ENCODE data around the gene C1orf167. TPM values are rescaled to one million over a fixed set of nuclear protein-coding genes. Genes with fewer than 3 reads are reported as not detected.

Gene C1orf167
- total and polyA plus RNA-seq, 2 experiments from 2014 or later = 1.7 to 2.2 TPM

DNA sequence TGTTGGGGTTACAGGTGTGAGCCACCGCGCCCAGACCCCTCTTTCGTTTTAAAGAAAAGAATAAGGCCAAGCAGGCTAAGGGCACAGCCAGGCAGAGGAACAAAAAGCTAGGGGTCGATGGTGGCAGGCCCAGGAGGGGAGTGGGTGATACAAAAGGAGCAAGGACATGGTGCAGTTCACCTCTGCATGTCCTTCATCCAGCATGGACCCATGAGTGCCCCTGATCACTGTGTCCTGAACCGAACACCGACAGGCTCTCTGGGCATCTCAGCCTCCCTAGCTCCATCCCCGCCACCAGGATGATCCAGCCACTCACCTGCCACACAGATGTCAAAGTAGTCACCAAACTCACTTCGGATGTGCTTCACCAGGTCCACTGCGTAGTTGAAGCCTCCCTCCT is 37.9 kb downstream of the C1orf167 start:
- H4K20me1 ChIP-seq (replicated peaks; ENCODE audit: insufficient read depth) = no peaks in the 10 kb centered on the region; the same call in none of the 2 replicates
- H3K9me2 ChIP-seq (ENCODE audit: insufficient read depth) = no peaks in the 10 kb centered on the region
- H3K27me3 ChIP-seq (ENCODE audit: insufficient read depth) = no peaks in the 10 kb centered on the region
- DNase-seq (ENCODE audit: low spot score) = no peak
- TF ChIP-seq, protein P1, sequence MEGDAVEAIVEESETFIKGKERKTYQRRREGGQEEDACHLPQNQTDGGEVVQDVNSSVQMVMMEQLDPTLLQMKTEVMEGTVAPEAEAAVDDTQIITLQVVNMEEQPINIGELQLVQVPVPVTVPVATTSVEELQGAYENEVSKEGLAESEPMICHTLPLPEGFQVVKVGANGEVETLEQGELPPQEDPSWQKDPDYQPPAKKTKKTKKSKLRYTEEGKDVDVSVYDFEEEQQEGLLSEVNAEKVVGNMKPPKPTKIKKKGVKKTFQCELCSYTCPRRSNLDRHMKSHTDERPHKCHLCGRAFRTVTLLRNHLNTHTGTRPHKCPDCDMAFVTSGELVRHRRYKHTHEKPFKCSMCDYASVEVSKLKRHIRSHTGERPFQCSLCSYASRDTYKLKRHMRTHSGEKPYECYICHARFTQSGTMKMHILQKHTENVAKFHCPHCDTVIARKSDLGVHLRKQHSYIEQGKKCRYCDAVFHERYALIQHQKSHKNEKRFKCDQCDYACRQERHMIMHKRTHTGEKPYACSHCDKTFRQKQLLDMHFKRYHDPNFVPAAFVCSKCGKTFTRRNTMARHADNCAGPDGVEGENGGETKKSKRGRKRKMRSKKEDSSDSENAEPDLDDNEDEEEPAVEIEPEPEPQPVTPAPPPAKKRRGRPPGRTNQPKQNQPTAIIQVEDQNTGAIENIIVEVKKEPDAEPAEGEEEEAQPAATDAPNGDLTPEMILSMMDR (conservative IDR thresholded peaks at IDR 0.05; ENCODE audit: low read depth in 2 of 2) = no peak
- no peaks in the 10 kb centered on the region for H3K36me3 ChIP-seq (ENCODE audit: insufficient read depth)
- H3K4me2 ChIP-seq = no peak overlapping the region
- peaks cover 20% of the 10 kb centered on the region for H3K4me1 ChIP-seq (ENCODE audit: insufficient read depth)
- H3K4me3 ChIP-seq = no peak overlapping the region
- no peak overlapping the region for H2AFZ ChIP-seq
- Mint-ChIP-seq H3K4me1 (peaks cover 30% of the 10 kb centered on the region), H3K4me3 (no peak overlapping the region), H3K27me3 (ENCODE audit: insufficient read depth, low read depth, poor library complexity) (peaks cover 8% of the 10 kb centered on the region), H3K27ac (no peak overlapping the region), H3K36me3 (ENCODE audit: low read depth) (peaks cover 39% of the 10 kb centered on the region), H3K9me3 (no peaks in the 10 kb centered on the region; the same call in 2 of the 3 replicates)
- no peak overlapping the region for H3K27ac ChIP-seq (ENCODE audit: low read depth)
- no peak for ATAC-seq
- peaks cover 10% of the 10 kb centered on the region; the same call in 1 of the 2 replicates for H3K79me2 ChIP-seq (replicated peaks; ENCODE audit: insufficient read depth)
- peaks cover 12% of the 10 kb centered on the region; the same call in 1 of the 2 replicates for H3F3A ChIP-seq (replicated peaks; ENCODE audit: low read depth)

DNA sequence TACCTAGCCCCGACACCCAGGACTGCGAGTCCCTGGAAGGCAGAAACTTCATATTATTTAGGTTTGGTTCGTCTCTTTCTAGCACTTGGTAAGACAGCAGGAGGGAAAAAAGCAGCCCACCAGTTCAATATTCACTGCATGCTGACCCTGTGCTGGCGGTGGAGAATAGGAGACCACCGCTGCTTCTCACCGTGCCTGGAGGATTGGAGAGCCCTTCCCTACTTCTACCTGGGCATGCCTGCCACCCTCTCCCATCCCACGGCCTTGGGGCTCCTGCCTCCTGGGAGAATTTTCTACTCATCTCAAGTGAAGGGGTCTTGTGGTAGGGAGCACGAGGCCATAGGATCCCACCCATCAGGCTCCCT is 38.4 kb downstream of the C1orf167 start:
- Histone ChIP-seq H3K79me2 (replicated peaks; ENCODE audit: insufficient read depth) (peaks cover 10% of the 10 kb centered on the region; the same call in 1 of the 2 replicates), H3F3A (replicated peaks; ENCODE audit: low read depth) (peaks cover 17% of the 10 kb centered on the region; the same call in 1 of the 2 replicates), H3K27me3 (ENCODE audit: insufficient read depth) (no peaks in the 10 kb centered on the region), H2AFZ (no peak overlapping the region), H3K36me3 (ENCODE audit: insufficient read depth) (no peaks in the 10 kb centered on the region), H4K20me1 (replicated peaks; ENCODE audit: insufficient read depth) (no peaks in the 10 kb centered on the region; the same call in none of the 2 replicates), H3K4me3 (no peak overlapping the region), H3K27ac (ENCODE audit: low read depth) (no peak overlapping the region), H3K9me2 (ENCODE audit: insufficient read depth) (no peaks in the 10 kb centered on the region), H3K4me2 (no peak overlapping the region), H3K4me1 (ENCODE audit: insufficient read depth) (peaks cover 20% of the 10 kb centered on the region)
- Mint-ChIP-seq H3K27ac (no peak overlapping the region), H3K9me3 (no peaks in the 10 kb centered on the region; the same call in 2 of the 3 replicates), H3K27me3 (ENCODE audit: insufficient read depth, low read depth, poor library complexity) (peaks cover 6% of the 10 kb centered on the region), H3K36me3 (ENCODE audit: low read depth) (peaks cover 36% of the 10 kb centered on the region), H3K4me3 (no peak overlapping the region), H3K4me1 (peaks cover 32% of the 10 kb centered on the region)
- TF ChIP-seq ZNF331 (CRISPR knock-in tag; IDR thresholded peaks at IDR 0.05; ENCODE audit: low read depth) (no peak), EZH2 (IDR thresholded peaks at IDR 0.05; ENCODE audit: low read depth, unreplicated experiment) (no peak), EZH2phosphoT487 (IDR thresholded peaks at IDR 0.05; ENCODE audit: unreplicated experiment) (no peak), STAT1 (IDR thresholded peaks at IDR 0.05; ENCODE audit: unreplicated experiment) (no peak)
- TF ChIP-seq, protein P1 (conservative IDR thresholded peaks at IDR 0.05; ENCODE audit: low read depth in 2 of 2) = no peak
- TF ChIP-seq, protein P2, sequence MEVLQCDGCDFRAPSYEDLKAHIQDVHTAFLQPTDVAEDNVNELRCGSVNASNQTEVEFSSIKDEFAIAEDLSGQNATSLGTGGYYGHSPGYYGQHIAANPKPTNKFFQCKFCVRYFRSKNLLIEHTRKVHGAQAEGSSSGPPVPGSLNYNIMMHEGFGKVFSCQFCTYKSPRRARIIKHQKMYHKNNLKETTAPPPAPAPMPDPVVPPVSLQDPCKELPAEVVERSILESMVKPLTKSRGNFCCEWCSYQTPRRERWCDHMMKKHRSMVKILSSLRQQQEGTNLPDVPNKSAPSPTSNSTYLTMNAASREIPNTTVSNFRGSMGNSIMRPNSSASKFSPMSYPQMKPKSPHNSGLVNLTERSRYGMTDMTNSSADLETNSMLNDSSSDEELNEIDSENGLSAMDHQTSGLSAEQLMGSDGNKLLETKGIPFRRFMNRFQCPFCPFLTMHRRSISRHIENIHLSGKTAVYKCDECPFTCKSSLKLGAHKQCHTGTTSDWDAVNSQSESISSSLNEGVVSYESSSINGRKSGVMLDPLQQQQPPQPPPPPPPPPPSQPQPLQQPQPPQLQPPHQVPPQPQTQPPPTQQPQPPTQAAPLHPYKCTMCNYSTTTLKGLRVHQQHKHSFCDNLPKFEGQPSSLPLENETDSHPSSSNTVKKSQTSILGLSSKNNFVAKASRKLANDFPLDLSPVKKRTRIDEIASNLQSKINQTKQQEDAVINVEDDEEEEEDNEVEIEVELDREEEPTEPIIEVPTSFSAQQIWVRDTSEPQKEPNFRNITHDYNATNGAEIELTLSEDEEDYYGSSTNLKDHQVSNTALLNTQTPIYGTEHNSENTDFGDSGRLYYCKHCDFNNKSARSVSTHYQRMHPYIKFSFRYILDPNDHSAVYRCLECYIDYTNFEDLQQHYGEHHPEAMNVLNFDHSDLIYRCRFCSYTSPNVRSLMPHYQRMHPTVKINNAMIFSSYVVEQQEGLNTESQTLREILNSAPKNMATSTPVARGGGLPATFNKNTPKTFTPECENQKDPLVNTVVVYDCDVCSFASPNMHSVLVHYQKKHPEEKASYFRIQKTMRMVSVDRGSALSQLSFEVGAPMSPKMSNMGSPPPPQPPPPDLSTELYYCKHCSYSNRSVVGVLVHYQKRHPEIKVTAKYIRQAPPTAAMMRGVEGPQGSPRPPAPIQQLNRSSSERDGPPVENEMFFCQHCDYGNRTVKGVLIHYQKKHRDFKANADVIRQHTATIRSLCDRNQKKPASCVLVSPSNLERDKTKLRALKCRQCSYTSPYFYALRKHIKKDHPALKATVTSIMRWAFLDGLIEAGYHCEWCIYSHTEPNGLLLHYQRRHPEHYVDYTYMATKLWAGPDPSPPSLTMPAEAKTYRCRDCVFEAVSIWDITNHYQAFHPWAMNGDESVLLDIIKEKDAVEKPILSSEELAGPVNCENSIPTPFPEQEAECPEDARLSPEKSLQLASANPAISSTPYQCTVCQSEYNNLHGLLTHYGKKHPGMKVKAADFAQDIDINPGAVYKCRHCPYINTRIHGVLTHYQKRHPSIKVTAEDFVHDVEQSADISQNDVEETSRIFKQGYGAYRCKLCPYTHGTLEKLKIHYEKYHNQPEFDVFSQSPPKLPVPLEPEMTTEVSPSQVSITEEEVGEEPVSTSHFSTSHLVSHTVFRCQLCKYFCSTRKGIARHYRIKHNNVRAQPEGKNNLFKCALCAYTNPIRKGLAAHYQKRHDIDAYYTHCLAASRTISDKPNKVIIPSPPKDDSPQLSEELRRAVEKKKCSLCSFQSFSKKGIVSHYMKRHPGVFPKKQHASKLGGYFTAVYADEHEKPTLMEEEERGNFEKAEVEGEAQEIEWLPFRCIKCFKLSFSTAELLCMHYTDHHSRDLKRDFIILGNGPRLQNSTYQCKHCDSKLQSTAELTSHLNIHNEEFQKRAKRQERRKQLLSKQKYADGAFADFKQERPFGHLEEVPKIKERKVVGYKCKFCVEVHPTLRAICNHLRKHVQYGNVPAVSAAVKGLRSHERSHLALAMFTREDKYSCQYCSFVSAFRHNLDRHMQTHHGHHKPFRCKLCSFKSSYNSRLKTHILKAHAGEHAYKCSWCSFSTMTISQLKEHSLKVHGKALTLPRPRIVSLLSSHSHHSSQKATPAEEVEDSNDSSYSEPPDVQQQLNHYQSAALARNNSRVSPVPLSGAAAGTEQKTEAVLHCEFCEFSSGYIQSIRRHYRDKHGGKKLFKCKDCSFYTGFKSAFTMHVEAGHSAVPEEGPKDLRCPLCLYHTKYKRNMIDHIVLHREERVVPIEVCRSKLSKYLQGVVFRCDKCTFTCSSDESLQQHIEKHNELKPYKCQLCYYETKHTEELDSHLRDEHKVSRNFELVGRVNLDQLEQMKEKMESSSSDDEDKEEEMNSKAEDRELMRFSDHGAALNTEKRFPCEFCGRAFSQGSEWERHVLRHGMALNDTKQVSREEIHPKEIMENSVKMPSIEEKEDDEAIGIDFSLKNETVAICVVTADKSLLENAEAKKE (CRISPR knock-in tag; IDR thresholded peaks at IDR 0.05) = no peak
- TF ChIP-seq, protein P3, sequence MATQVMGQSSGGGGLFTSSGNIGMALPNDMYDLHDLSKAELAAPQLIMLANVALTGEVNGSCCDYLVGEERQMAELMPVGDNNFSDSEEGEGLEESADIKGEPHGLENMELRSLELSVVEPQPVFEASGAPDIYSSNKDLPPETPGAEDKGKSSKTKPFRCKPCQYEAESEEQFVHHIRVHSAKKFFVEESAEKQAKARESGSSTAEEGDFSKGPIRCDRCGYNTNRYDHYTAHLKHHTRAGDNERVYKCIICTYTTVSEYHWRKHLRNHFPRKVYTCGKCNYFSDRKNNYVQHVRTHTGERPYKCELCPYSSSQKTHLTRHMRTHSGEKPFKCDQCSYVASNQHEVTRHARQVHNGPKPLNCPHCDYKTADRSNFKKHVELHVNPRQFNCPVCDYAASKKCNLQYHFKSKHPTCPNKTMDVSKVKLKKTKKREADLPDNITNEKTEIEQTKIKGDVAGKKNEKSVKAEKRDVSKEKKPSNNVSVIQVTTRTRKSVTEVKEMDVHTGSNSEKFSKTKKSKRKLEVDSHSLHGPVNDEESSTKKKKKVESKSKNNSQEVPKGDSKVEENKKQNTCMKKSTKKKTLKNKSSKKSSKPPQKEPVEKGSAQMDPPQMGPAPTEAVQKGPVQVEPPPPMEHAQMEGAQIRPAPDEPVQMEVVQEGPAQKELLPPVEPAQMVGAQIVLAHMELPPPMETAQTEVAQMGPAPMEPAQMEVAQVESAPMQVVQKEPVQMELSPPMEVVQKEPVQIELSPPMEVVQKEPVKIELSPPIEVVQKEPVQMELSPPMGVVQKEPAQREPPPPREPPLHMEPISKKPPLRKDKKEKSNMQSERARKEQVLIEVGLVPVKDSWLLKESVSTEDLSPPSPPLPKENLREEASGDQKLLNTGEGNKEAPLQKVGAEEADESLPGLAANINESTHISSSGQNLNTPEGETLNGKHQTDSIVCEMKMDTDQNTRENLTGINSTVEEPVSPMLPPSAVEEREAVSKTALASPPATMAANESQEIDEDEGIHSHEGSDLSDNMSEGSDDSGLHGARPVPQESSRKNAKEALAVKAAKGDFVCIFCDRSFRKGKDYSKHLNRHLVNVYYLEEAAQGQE (IDR thresholded peaks at IDR 0.05; ENCODE audit: unreplicated experiment) = no peak
- ATAC-seq (no peak), DNase-seq (ENCODE audit: low spot score) (no peak)
